H1 (cell line): ENCODE results near the gene PRSS22. TPM values are rescaled to one million over a fixed set of nuclear protein-coding genes. Genes with fewer than 3 reads are reported as not detected.

Experiments
- ATF2 ChIP-seq: IDR thresholded peaks from 2 replicates; pipeline ENCODE4 v1.6.1; 2012; ENCODE audit warnings: low read length, inconsistent platforms
- BCL11A ChIP-seq, 2 experiments: IDR thresholded peaks; one replicate each; pipeline ENCODE4 v1.6.1; 2011; ENCODE audit warnings: low read depth in 2 of 2, low read length in 2 of 2, mild to moderate bottlenecking in 2 of 2
- CBX8 ChIP-seq: fragments of 300-800, 300-1000 bp; sonication (generic); IDR thresholded peaks from 2 replicates; pipeline ENCODE4 v1.7.1; 2016; ENCODE audit warnings: low read depth, low read length, borderline replicate concordance
- CHD2 ChIP-seq: IDR thresholded peaks from 2 replicates; pipeline ENCODE4 v1.6.1; 2012; ENCODE audit warnings: low read length, improper control_type of control experiment
- CHD7 ChIP-seq: fragments of 300-600 bp; sonication (generic); IDR thresholded peaks from 2 replicates; pipeline ENCODE4 v1.7.1; 2012; ENCODE audit warnings: low read length, moderate library complexity, mild to moderate bottlenecking, inconsistent platforms; ENCODE audit not compliant: insufficient replicate concordance
- JUN ChIP-seq: IDR thresholded peaks from 2 replicates; pipeline ENCODE4 v1.6.1; 2011; ENCODE audit warnings: low read depth, mild to moderate bottlenecking, improper control_type of control experiment, low read length
- KDM5A ChIP-seq: fragments of 200-600 bp; IDR thresholded peaks from 2 replicates; pipeline ENCODE4 v1.7.1; 2012; ENCODE audit warnings: mild to moderate bottlenecking, low read length, inconsistent platforms, mixed read lengths
- TAF1 ChIP-seq: IDR thresholded peaks from 2 replicates; pipeline ENCODE4 v1.6.1; 2011; ENCODE audit warnings: mild to moderate bottlenecking, low read depth, low read length
- polyA plus RNA-seq, 7 experiments: library from polyadenylated mRNA; depleted of rRNA in 3 of 7; stranded (reverse) in 5 of 7; unstranded in 2 of 7; fragments of >200 nt in 5 of 7; fragments of 200-250 nt in 2 of 7; gene quantifications; 1 replicate in 5 of 7; 2 replicates in 1 of 7; 4 replicates in 1 of 7; pipeline versions ENCODE4 v1.2.1 to v1.2.3, GENCODE V29; 2011 to 2013; ENCODE audit warnings: missing spikeins in 2 of 7, mixed read lengths in 2 of 7
- total RNA-seq: library from RNA; stranded (reverse); fragmentation: NEBNext Ultra II Directional; extraction: Animal tissue kit (Norgen Biotek cat#: 25700); gene quantifications from 2 replicates; pipeline ENCODE4 v1.2.1, GENCODE V29; 2021

PRSS22 gene
- total and polyA plus RNA-seq, 2 of the 8 experiments (the other 6 are each of a cell fraction or from before 2014, with no cell fraction given) = 4.0 to 4.4 TPM

GRCh38 chr16:2898831-2899563, 41.0 kb upstream of the PRSS22 start (continued):
- no peak for TF ChIP-seq CHD7
- no peak for TF ChIP-seq ATF2
- no peak for TF ChIP-seq CHD2
- TF ChIP-seq JUN = no peak
- no peak for TF ChIP-seq CBX8
- no peak for TF ChIP-seq KDM5A
- no peak for TF ChIP-seq TAF1
- no peak for TF ChIP-seq BCL11A (IDR thresholded peaks at IDR 0.05; ENCODE audit: low read depth in 2 of 2, low read length in 2 of 2)
